HG03196 (cell line): ENCODE data around the gene EPG5.
"Not testable (repeated sequence)": the region's sequence is repeated elsewhere in the genome, so short reads cannot be mapped to it uniquely, and the experiment has no call there.

ENCODE experiments used
- ATAC-seq: cut with Tn5 transposase; IDR thresholded peaks from one replicate; pipeline ENCODE4 v1.9.1; 2021; ENCODE audit not compliant: unreplicated experiment

The EPG5 gene

DNA sequence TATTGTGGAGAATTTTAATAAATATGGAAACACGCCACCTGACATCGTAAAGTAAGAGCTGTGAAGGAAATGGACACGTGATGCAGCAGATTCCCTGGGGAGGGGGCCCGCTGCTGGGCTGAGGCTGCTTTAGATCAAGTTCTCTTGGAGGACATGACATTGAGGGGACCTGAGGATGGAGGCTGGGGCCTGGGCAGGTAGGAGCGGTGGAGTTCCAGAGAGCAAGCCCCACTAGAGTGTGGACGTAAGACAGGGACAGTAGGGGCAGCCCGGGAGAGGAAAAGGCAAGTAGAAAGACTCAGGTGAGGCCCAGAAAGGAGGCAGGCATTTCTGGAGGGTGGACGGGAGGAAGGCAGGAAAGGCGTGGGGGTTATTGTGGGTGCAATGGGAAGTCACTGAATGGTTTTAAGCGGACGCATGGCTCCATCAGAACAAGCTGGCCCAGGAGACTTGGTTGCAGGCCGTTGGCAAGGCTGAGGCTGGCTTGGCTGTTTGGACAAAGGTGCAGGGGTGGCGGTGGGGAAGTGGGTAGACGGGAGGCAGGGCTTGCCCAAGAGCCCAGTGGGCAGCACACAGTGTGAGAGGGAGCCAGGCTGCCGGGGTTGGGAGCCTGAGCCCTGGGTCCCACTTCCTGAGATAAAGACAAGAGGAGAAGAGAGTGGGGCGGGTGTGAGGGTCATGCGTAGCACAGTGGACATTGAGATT is 125.9 kb downstream of the EPG5 start:
- ATAC-seq, result no peak

DNA sequence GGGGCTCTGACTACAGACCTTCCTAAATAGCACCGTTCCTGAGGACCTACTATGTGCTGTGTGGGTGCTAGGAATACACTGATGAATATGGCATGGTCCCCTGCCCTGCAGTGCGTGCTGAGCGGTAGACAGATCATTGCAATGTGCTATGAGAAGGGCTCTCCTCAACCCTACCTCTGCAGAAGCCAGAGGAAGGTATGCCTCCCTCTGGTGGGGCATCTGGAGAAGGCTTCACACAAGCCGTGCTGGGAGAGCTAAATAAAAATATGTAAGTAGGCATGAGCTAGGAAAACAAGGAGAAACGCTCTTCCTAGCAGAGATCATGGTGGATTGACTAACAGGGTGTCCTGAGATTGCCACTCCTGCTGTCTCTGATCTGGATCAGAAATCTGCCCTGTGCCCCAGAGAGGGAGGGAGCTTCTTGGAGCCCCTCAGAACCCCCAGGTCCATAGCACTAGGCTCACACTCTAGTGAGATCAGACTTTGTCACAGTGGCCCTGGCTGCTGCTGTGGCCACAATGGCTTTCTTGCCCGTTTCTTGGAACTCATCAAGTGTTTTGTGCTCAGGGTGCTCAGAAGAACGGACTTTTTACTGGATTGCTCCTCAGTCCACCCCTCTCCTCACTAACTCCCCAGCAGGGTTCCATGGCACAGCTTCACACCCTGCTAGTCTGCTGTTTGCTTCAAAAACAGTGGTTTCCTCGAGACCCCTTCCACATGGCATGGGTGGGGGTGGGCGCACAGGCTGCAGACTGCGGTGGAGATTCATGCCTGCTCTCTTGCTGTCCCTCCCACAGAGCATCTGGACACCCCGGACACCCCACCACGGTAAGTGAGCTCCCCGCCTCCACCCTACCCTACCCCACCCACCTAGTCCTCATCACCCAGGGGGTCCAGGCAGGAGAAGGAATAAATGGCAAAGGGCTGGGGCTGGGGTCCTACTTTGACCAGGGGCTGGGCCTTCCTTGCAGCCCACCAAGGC is 127.4 kb downstream of the EPG5 start:
- ATAC-seq, result no peak

DNA sequence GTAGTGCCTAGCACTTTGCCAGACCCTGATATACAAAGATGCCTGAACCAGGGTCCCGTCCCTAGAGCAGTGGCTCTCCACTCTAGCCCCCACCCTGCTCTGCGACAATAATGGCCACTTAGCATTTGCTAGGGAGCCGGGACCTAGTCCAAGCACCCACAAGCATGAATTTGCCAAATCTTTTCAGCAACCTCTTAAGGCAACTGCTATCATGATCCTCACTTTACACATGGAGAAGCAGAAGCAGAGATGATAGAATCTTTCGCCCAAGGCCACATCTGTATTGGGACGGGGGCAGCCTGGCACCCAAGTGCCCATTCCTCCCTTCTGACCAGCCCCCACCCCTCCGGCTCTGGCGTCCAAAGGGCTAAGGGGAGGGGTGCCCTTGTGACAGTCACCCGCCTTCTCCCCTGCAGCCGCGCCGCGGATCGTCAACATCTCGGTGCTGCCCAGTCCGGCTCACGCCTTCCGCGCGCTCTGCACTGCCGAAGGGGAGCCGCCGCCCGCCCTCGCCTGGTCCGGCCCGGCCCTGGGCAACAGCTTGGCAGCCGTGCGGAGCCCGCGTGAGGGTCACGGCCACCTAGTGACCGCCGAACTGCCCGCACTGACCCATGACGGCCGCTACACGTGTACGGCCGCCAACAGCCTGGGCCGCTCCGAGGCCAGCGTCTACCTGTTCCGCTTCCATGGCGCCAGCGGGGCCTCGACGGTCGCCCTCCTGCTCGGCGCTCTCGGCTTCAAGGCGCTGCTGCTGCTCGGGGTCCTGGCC is 128.6 kb downstream of the EPG5 start:
- ATAC-seq, result no peak

DNA sequence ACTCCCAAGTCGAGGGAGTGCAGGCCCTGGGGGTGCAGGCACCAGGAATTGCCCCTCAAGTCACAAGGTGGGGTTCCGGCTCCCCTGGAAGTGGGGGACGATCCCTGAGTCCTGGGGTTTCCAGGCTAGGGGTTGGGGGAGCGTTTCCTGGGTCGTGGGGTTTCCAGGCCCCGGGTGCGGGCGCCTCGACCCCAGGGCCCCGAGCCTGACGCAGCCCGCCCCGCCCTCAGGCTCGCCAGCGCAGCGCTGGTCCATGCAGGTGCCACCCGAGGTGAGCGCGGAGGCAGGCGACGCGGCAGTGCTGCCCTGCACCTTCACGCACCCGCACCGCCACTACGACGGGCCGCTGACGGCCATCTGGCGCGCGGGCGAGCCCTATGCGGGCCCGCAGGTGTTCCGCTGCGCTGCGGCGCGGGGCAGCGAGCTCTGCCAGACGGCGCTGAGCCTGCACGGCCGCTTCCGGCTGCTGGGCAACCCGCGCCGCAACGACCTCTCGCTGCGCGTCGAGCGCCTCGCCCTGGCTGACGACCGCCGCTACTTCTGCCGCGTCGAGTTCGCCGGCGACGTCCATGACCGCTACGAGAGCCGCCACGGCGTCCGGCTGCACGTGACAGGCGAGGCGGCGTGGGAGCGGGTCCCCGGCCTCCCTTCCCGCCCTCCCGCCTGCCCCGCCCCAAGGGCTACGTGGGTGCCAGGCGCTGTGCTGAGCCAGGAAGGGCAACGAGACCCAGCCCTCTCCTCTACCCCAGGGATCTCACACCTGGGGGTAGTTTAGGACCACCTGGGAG is 129.7 kb downstream of the EPG5 start:
- ATAC-seq, result no peak

DNA sequence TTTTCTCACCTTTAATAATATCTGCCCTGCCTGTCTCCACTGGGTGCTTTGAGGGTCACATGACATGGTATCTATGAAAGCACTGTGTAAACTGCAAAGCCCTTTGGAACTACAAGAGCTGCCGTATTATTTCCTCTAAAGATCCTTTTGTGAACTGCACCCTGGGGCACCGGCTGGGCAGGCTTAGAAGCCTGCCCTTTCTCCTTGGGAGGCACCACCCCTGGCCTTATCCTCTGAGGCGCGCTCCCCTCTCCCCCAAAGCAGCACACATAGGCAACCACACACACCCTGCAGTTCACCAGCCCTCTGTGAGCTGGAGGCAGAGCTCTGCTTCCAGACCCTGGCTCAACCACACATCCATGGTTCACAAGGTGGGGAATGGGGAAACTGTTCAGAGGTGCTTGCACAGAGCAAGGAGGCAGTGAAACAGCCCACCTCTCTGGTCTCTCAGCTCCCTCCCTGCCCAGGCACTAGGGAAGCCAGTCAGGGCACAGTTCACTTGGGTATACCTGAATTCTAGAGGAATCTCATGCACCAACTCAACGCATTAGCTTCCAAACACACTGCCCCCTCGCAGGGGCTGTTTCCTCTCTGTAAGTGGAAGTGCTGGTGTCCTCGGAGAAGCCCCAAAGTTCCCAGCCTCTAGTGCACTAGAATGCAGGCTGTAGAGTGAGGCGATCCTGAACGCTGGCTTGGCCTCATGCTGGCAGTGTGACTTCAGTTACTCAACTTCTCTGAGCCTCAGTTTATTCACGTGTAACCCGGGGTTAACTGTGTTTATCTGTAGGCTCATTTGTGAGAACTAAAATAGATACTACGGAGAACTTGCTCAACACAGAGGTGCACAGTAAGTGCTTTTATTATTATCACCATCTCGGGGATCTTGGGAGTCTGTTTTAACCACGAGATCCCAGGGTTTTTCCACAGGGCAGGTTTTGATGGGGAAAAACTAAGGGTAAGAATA is 130.6 kb downstream of the EPG5 start:
- no peak for ATAC-seq

DNA sequence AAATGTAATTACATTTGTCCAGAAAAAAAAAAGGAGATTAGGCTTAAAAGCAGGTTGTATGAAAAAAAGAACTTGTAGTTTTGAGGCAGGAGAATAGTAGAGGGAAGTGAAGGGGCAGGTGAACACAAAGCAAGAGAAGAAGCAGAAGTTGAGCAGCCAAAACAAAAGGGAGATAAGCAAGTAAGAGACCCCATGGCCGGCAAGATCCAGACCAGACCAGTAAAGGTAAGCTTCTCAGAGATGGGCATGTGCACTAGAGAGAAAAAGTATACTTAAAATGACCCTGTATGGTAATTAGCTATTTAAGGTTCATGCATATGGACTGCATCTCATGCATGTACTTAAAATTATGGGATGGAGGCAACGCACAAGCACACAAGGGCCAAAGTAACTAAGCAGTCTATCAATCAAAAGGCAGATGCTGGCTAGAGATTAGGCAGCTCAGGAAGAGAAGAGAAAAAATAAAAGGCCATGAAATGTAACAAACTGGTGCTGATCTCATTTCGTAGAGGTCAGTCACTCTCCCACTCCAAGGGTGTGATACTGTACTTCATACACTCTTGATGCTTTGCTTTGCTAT is 132.0 kb downstream of the EPG5 start:
- ATAC-seq, result no peak

DNA sequence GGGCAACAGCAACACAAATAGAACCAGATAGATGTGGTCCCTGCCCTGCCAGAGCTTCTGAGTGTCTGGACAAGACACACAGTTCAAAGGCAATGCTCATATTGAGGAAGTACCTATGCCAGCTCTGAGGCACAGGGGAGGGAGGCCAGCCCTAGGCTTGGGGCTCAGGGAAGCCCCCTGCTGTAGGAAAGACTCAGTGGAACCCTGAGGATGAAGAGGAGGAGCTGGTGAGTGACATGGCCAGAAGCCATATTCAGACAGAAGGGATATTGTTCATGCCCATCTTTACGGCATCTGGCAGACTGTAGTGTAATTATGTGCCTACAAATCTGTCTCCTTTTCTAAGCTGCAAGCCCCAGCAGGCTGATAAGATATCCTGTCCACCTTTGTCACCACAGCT is 132.8 kb downstream of the EPG5 start:
- ATAC-seq, result no peak

DNA sequence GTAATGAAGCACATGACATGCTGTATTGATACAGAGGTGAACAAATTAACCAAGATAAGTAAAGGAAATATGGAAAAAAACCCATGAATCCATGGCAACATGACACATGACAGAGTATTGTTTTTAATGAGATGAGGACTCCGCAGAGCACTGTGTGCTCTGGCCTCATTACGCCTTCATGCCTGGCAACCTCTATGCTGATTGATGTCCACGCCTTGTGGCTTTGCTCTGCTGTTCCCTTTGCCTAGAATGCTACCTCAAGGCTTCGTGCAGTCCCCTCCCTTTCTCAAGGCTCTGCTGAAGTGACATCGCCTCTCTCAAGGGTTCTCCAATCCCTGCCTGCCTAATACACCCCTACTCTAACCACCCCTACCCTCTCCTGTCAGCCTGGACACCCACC is 133.3 kb downstream of the EPG5 start:
- ATAC-seq, result no peak

DNA sequence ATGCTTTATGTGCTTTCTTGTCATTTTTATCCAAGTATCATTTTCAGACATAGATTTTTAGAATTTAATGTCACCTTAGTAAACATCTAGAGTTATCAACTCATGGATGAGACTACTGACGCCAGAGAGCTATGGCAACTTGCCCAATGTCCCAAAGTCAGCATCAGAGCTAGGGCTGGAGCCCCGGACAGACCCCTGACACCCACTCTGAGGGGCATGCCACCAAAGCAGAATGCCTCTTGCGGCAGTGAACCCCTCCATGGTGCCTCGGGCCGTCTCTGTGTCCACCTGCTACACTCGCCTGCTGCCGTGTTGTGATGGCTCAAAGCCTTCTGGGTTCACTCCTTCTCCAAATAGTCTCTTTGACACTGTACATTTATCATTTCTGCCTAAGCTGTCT is 136.2 kb downstream of the EPG5 start:
- no peak for ATAC-seq

DNA sequence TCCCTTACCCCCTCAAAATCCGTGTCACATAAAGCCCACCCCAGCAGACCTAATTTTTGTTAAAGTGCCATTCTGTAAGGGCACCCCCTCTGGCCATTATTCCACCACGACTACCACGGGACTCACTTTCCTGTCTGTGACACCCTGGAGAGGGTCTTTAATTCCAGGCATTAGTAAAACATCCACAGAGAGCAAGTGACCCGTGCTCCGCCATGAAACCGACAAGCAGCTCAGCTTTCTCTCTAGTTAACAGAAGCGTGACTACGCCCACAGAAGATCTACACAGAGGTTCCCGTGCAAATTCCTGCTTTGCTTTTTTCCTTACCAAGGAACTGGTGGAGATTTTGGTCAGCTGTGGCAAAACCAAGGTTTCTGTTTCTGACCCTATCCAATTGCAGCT is 137.3 kb downstream of the EPG5 start:
- no peak for ATAC-seq

DNA sequence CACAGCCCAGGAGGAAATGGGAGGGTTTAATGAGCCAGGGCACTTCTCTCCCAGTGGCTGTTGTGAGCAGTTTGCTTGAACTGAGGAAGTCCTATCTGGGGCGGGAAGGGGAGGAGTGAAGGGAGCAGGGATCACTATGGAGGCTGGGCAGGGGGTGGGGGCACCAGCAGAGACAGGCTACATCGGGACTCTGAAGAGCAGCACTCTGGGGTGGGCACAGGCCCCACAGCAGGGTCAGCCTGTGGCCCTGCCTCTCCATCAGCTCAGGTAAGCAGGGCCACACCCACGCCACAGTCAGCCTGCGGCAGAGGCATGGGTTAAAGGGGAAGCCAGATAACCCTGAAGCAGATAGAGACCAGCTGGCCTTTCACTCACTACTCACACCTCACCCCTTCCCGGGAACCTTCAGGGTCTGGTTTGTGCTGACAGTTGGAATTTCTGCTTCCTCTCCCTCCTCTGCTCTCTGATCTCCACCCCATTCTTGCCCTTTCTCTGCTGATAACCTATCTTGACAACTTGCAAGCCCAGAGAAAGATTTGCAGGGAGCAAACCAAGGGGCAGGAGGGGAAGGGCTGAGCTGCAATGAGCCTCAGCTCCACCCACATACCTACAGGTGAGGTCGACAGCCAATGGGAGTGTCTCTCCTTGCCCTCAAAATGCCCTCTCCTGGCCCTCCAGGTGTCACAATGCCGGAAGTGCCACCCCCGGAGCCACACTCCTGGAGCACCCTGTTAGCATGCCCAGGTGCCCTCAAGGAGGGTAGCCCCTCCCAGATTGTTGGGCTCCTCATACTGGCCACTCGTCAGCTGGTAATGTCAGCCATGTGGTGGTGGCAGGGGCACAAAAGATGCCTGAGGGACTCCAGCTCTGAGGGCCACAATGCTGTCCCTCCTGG is 138.0 kb downstream of the EPG5 start:
- no peak for ATAC-seq

DNA sequence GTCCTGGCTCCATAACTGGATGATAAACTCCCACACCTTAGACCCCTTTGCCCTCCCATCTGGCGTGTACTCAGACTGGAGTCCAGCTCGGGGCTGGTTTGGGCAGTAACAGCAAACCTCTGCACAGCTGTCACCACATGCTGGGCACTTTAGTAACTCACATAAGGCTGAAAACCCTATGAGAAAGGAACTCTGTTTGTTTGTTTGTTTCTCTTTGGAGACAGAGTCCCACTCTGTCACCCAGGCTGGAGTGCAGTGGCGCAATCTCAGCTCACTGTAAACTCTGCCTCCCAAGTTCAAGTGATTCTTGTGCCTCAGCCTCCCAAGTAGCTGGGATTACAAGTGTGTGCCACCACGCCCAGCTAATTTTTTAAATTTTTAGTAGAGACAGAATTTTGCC is 140.4 kb downstream of the EPG5 start:
- not testable (repeated sequence) for ATAC-seq

DNA sequence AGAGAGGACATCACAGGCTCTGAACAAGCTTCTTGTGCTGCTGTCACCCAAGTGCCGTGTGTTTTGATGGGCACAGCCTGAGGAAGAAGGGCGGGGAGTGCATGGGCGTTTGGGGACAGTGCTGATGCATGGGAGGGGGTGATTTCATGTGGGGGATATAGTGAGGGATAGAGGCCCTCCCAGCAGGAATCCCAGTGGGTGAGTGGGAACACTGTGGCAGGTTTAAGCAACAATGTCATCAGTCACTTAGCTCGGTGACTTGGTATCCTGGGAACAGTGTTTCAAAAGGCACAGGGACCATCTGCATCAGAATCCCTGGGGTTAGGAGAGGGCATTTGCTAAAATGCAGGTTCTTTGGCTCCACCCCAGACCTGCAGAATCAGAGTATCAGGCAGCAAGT is 141.0 kb downstream of the EPG5 start:
- no peak for ATAC-seq

DNA sequence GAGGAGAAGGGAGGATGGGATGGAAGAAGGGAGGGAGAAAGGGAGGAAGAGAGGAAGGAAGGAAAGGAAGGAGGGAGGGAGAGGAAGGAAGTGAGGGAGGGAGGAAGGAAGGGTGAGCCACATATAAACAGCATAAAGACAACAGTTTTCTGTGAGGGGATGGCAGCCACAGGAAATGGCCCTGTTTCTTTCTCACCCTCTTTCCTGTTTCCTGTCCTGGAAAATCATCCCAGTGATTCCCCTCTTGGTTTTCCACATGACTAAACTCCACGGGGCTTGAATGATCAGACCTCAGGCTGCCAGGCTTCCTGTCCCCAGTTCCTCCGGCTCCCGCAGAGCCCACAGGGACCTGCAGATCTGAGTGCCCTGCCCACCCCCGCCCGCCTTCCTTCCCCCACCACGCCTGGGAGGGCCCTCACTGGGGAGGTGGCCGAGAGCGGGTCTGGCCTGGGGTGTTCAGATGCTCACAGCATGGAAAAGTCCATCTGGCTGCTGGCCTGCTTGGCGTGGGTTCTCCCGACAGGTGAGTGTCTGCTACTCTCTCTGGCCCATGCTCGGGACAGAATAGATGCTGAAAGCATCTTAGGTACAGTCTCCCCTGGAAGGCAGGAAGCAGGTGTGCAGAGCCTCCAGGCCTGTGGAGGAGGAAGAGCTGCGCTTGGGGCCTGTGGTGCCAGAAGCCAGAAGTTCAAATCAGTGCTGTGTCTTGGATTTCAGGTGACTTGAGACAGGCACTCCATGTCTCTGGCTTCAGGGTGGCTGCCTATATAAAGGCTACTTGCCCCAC is 141.7 kb downstream of the EPG5 start, which contains the start of gene SIGLEC15:
Gene SIGLEC15 (plus strand): TSS at position 418 of the 787 bp plus-strand sequence. CDS start 54 bp downstream, at position 472.
- ATAC-seq, result no peak

DNA sequence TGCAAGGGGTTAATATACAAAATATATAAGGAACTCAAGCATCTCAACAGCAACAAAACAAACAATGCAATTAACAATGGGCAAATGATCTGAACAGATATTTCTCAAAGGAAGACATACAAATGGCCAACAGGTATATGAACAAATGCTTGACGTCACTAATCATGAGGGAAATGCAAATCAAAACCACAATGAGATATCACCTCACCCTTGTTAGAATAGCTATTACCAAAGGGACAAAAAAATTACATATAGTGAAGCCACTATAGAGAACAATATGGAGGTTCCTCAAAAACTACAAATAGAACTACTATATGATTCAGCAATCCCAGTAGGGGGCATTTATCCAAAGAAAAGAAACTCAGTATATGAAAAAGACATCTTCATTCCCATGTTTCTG is 145.4 kb downstream of the EPG5 start:
- no peak for ATAC-seq

DNA sequence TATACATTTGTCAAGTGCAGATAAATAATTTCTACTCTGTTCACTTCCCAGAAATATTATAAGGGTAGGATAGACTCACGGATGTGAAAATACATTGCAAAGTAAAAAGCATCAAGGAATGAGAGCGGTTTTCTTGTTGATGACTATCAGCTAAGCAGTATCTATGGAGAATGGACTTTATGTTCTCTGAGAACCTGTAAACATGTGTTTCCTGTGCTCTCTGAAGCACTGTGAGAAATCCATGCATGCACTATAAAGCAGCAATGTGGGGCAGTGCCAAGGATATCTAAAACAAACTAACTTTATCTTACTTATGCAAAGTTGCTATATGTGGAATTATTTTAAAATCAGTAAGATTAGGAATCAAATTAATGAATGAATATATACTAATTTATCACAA is 146.1 kb downstream of the EPG5 start:
- ATAC-seq, result no peak

DNA sequence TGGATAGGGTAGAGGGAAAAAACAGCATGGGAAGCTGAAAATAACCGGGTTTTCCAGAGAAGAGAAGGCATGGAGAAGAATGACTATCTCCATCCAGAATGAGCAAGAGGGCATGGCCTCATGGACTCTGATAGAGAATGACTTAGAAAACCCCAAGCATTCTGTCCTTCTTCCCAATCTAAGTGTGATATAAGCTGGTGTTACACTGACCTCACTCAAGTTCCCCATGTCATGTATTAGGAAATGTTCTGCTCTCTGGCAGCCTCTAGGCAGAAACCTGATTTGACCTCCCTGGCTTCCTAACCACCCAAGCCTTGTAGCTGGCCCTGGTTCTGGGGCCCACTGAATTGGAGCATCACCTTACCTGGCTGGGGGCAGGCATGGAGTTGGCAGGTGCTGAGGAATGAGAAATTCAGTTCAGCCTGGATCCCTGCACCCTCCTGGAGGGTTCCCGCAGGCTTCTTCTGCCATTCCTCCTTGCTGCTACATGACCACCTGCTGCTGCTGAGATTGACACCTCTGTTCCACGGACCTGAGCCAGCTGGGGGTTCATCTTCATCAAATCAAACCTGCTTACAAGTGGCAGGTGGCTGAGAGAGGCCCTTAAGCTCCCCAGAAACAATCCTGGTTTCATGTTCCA is 146.9 kb downstream of the EPG5 start:
- ATAC-seq, result no peak
